Stomach (tissue), 9 donors: ENCODE measurements around the gene TMEM132C. TPM values are rescaled to one million over a fixed set of nuclear protein-coding genes. Genes with fewer than 3 reads are reported as not detected.

ENCODE experiments used
- DNase-seq, 2 donors: peaks; one replicate each; pipeline versions ENCODE4 v3.0.0 to v3.0.0-alpha.2; 2013 to 2019
- H3K27ac ChIP-seq, 5 donors: fragments of 200-600 bp in 4 of 5; sonication (generic) in 4 of 5; one replicate each; pipeline ENCODE4 v1.5.1; 2013 to 2019; ENCODE audit warnings: mild to moderate bottlenecking in 1 of 5, moderate library complexity in 1 of 5
- H3K27me3 ChIP-seq, 3 donors: fragments of 200-600 bp; sonication (generic); one replicate each; pipeline ENCODE4 v1.5.1; 2017 to 2019; ENCODE audit warnings: mixed run types in 1 of 3
- H3K36me3 ChIP-seq, 4 donors: fragments of 200-600 bp; sonication (generic); 1 replicate in 3 of 4; 2 replicates in 1 of 4; pipeline ENCODE4 v1.5.1; 2016 to 2019
- H3K4me1 ChIP-seq, 4 donors: fragments of 200-600 bp; sonication (generic); one replicate each; pipeline ENCODE4 v1.5.1; 2016 to 2019
- H3K4me3 ChIP-seq, 4 donors: fragments of 200-600 bp; sonication (generic) in 3 of 4; one replicate each; pipeline ENCODE4 v1.5.1; 2016 to 2019; ENCODE audit warnings: mild to moderate bottlenecking in 1 of 4
- H3K9me3 ChIP-seq, 4 donors: fragments of 200-600 bp; sonication (generic); one replicate each; pipeline ENCODE4 v1.5.1; 2016 to 2019
- EP300 ChIP-seq: sonication (generic); formaldehyde crosslinking; IDR thresholded peaks from one replicate; pipeline ENCODE4 v1.6.1; 2017; ENCODE audit warnings: antibody characterized with exemption
- POLR2A ChIP-seq, 4 donors: fragments of 450-650 bp; IDR thresholded peaks; one replicate each; pipeline ENCODE4 v1.6.1; 2016; ENCODE audit warnings: antibody characterized with exemption in 4 of 4, control low read depth in 2 of 4, mild to moderate bottlenecking in 1 of 4, moderate library complexity in 1 of 4
- POLR2AphosphoS5 ChIP-seq, 3 donors: sonication (generic); formaldehyde crosslinking; IDR thresholded peaks; one replicate each; pipeline ENCODE4 v1.6.1; 2016; ENCODE audit warnings: antibody characterized with exemption in 3 of 3
- WGBS, 5 donors: extraction: QIAGEN DNeasy Blood & Tissue Kit in 3 of 5; methylation state at CpG; one replicate each; pipeline versions ENCODE4 v1.1.5 to v1.1.7; 2013 to 2018; 5-methylcytosine and 5-hydroxymethylcytosine counted together
- intact Hi-C: fragments of 100-400 bp; cut with DNase I; formaldehyde crosslinking; loops from one replicate; pipeline ENCODE4 v1.15.1; 2023; ENCODE audit warnings: low total_unique reads
- polyA plus RNA-seq, 3 donors: library from polyadenylated mRNA; stranded (reverse); fragments of 200-250 nt; gene quantifications; one replicate each; pipeline ENCODE4 v1.2.3, GENCODE V29; 2013
- total RNA-seq, 5 donors: library from RNA; depleted of rRNA; stranded (reverse); fragments of >200 nt; gene quantifications; one replicate each; pipeline versions ENCODE4 v1.1.0 to v1.2.3, GENCODE V29; 2014 to 2016
- TF ChIP-seq, protein P1 (sequence below), 7 experiments: fragments of 450-650 bp in 4 of 7; fragments of 200-600 bp in 3 of 7; sonication (generic) in 3 of 7; IDR thresholded peaks; one replicate each; pipeline ENCODE4 v1.5.1; 2016 to 2019; ENCODE audit warnings: antibody characterized with exemption in 7 of 7, control low read depth in 2 of 7, mild to moderate bottlenecking in 1 of 7
- donor health status: healthy with polysubstance abuse.
- donor health status: Bipolar disorder and iron deficiency.
- donor health status: healthy.

Gene TMEM132C
- total and polyA plus RNA-seq, 8 donors: under 0.01 to 12.8 (median 0.94) TPM

DNA sequence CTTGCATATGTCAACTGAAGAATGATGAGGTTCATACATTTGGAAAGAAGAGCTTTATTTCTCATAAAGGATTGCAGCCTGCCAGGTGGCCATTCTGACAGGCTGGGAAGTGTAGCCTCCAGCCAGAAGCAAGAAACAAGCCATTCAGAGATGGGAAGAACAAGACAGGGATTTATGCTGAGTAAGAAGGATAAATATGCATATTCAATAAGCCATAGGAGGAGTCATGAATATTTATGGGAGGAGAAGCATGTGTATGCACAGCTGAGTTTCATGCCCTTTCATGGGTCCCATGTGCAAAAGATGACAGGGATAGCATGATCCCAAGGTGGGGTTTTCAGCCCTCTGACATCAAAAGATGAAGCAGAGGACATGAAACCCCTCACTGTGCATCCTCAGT is 269.8 kb downstream of the TMEM132C start:
- H3K27ac ChIP-seq: no peak overlapping the region
- H3K4me3 ChIP-seq: no peak overlapping the region
- intact Hi-C loops: no loop called here
- no peak for DNase-seq
- H3K36me3 ChIP-seq: no peaks in the 10 kb centered on the region
- H3K27me3 ChIP-seq: no peaks in the 10 kb centered on the region
- H3K4me1 ChIP-seq: no peaks in the 10 kb centered on the region
- TF ChIP-seq POLR2AphosphoS5 (IDR thresholded peaks at IDR 0.05): no peak
- no peak for TF ChIP-seq POLR2A (IDR thresholded peaks at IDR 0.05)
- no peak for TF ChIP-seq EP300
- peaks cover 0 to 16% (median 4%) of the 10 kb centered on the region in 4 donors for H3K9me3 ChIP-seq

DNA sequence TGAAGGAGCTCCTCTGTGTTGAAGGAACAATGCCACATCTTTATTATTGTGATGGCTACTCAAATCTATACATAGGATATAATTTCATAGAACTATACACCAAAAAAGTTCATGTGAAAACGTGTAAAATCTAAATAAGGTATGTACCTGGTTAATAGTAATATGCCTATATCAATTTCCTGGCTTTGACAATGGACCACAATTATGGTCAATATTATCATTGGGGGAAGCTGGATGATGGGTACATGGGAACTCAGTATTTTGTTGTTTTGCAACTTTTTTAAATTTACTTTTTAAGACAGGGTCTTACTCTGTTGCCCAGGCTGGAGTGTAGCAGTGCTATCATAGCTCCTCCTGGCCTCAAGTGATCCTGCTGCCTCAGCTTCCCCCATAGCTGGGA is 270.7 kb downstream of the TMEM132C start:
- WGBS, 5 donors: 35 to 78% (median 60%) methylated on average over 1 of the region's 1 CpG
- no peaks in the 10 kb centered on the region for H3K27me3 ChIP-seq
- no peaks in the 10 kb centered on the region for H3K4me1 ChIP-seq
- DNase-seq: no peak
- no peak for TF ChIP-seq EP300
- TF ChIP-seq POLR2AphosphoS5 (IDR thresholded peaks at IDR 0.05): no peak
- TF ChIP-seq POLR2A (IDR thresholded peaks at IDR 0.05): no peak
- TF ChIP-seq, protein P1, sequence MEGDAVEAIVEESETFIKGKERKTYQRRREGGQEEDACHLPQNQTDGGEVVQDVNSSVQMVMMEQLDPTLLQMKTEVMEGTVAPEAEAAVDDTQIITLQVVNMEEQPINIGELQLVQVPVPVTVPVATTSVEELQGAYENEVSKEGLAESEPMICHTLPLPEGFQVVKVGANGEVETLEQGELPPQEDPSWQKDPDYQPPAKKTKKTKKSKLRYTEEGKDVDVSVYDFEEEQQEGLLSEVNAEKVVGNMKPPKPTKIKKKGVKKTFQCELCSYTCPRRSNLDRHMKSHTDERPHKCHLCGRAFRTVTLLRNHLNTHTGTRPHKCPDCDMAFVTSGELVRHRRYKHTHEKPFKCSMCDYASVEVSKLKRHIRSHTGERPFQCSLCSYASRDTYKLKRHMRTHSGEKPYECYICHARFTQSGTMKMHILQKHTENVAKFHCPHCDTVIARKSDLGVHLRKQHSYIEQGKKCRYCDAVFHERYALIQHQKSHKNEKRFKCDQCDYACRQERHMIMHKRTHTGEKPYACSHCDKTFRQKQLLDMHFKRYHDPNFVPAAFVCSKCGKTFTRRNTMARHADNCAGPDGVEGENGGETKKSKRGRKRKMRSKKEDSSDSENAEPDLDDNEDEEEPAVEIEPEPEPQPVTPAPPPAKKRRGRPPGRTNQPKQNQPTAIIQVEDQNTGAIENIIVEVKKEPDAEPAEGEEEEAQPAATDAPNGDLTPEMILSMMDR (IDR thresholded peaks at IDR 0.05): no peak
- H3K36me3 ChIP-seq: no peaks in the 10 kb centered on the region
- H3K4me3 ChIP-seq: no peak overlapping the region
- no peak overlapping the region for H3K27ac ChIP-seq
- intact Hi-C loops: no loop called here
- peaks cover 0 to 16% (median 4%) of the 10 kb centered on the region in 4 donors for H3K9me3 ChIP-seq

DNA sequence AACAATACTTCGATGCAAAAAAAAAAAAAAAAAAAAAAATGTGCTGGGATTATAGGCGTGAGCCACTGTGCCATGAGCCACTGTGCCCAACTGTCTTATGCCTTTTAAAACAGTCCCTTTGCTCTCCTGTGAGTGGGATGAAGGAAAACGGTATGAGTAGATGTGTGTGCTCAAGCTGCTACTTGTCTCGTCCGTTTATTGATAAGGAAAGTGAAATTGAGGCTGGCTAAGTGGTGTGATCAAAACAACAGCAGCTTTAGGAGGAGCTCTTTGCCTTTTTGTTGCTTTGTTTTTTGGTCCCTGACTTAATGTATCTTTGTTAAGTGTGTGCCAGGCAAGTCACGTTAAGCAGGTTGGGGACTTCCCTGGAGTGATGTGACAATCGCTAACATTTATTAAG is 275.9 kb downstream of the TMEM132C start:
- no peak overlapping the region for H3K27ac ChIP-seq
- no peak overlapping the region for H3K4me3 ChIP-seq
- intact Hi-C loops: no loop called here
- DNase-seq: no peak
- TF ChIP-seq EP300 (no peak), POLR2A (IDR thresholded peaks at IDR 0.05) (no peak), POLR2AphosphoS5 (IDR thresholded peaks at IDR 0.05) (no peak)
- TF ChIP-seq, protein P1 (IDR thresholded peaks at IDR 0.05): no peak
- H3K27me3 ChIP-seq: peaks cover 0 to 13% (median 0%) of the 10 kb centered on the region in 3 donors
- H3K4me1 ChIP-seq: no peaks in the 10 kb centered on the region
- no peaks in the 10 kb centered on the region for H3K36me3 ChIP-seq
- 55 to 68% (median 67%) methylated on average over 7 of the region's 7 CpGs for WGBS, 5 donors
- H3K9me3 ChIP-seq: peaks cover 0 to 3% (median 0%) of the 10 kb centered on the region in 4 donors

DNA sequence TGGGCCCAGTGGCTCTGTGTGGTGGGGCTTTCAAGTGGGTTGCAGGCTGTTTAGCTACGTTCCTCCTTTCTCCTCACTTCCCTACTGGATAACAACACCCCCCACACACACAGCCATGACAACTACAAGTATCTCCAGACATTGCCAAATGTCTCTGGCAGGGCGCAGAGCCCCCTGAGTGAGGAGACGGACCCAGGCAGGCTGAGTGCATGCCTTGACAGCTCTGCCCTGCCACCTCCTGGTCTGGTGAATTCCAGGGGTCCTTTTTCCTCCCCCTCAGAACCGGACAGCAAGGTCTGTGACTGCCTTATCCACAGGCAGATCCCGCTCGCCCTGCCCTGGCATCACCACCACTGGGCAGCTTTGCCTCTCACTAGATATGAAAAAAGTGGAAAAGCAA is 276.5 kb downstream of the TMEM132C start:
- no peak for TF ChIP-seq POLR2AphosphoS5 (IDR thresholded peaks at IDR 0.05)
- no peak for TF ChIP-seq EP300
- TF ChIP-seq POLR2A (IDR thresholded peaks at IDR 0.05): no peak
- TF ChIP-seq, protein P1 (IDR thresholded peaks at IDR 0.05): no peak
- H3K4me3 ChIP-seq: no peak overlapping the region
- intact Hi-C loops: no loop called here

DNA sequence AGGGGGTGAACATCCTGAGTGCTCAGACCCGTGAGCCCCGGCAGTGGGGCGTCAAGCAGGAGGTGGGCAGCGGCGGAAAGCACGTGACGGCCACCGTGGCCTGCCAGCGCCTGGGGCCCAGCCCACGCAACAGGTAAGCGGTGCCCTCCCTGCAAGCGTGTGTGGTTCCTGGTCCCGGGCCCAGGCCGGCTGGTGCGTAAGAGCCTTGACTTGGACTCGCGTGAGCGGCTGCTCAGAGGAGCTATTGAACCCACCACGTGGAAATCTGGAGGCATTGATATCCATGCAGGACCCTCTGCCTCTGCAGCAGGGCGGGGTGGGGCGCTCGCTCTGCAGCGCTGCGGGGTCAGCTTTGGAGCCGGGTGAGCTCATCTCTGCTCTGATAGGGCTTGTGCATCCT is 277.0 kb downstream of the TMEM132C start:
- intact Hi-C loops: no loop called here
- 79 to 92% (median 85%) methylated on average over 25 of the region's 25 CpGs for WGBS, 5 donors

More for the DNA sequence above, 276.5 kb downstream of the TMEM132C start:
- WGBS, 5 donors: 57 to 75% (median 59%) methylated on average over 6 of the region's 6 CpGs
- Histone ChIP-seq H3K27ac (no peak overlapping the region), H3K4me1 (no peaks in the 10 kb centered on the region), H3K9me3 (no peaks in the 10 kb centered on the region), H3K36me3 (no peaks in the 10 kb centered on the region), H3K27me3 (peaks cover 0 to 13% (median 0%) of the 10 kb centered on the region in 3 donors)
- DNase-seq: no peak

More for the DNA sequence above, 277.0 kb downstream of the TMEM132C start:
- Histone ChIP-seq H3K36me3 (no peaks in the 10 kb centered on the region), H3K27ac (no peak overlapping the region), H3K9me3 (no peaks in the 10 kb centered on the region), H3K27me3 (peaks cover 0 to 13% (median 0%) of the 10 kb centered on the region in 3 donors), H3K4me3 (no peak overlapping the region), H3K4me1 (no peaks in the 10 kb centered on the region)
- TF ChIP-seq, protein P1 (IDR thresholded peaks at IDR 0.05): no peak
- TF ChIP-seq EP300: no peak
- TF ChIP-seq POLR2AphosphoS5 (IDR thresholded peaks at IDR 0.05): no peak
- no peak for TF ChIP-seq POLR2A (IDR thresholded peaks at IDR 0.05)
- DNase-seq: no peak
